Metanephros (tissue), 2 donors: ENCODE measurements around the gene IGF1R. TPM values are rescaled to one million over a fixed set of nuclear protein-coding genes. Genes with fewer than 3 reads are reported as not detected.

ENCODE experiments used
- small RNA-seq: library from RNA; depleted of rRNA; stranded (forward); fragments of <200 nt; gene quantifications from one replicate; pipeline ENCODE3, GENCODE V24; 2014; ENCODE audit warnings: low replicate concordance
- total RNA-seq: library from RNA; depleted of rRNA; stranded (reverse); fragments of >200 nt; gene quantifications from one replicate; pipeline ENCODE4 v1.2.3, GENCODE V29; 2014

IGF1R gene
- 87.6 TPM for total RNA-seq

DNA sequence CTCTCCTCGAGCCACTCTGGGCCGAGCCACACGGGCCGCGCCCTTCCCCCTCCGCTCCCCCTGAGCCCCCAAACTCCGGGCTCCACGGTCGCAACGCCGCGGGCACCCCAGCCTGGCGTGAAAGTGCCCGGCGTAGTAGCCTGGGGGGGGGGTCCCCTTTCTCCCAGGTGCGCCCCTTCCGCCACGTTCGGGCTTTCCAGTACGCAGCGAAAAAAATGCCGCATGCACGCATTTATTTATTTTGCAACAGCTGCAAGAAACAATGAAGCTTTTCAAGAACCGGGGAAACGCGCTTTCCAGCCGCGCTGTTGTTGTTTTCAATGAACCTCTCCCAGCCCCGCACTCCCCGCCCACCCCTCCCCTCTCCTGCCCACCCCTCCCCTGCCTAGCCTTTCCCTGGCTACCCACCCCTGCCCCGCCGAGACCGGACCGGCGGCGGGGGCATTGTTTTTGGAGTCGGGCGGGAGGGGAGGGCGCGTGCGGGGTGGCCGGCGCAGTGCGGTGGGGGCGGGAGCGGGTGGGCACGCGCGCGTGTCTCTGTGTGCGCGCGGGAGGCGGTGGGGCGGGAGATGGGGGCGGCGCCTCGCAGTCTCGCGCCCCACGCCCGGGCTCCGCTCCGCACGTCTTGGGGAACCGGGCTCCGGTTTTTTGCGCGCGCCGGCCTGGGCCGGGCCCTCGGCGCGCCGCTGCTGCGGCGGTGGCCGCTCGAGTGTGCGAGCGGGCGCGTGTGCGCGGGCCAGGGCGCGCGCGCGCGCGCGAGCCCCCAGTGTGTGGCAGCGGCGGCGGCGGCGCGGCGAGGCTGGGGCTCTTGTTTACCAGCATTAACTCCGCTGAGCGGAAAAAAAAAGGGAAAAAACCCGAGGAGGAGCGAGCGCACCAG, at the start of gene IGF1R:
Gene IGF1R, plus strand, starts transcription at position 766 of the 880 bp plus-strand sequence. CDS start 1,043 bp downstream, outside the sequence.

Small RNA genes lying within 50 kb of the gene (small RNA-seq; reads per million reads assigned to genes)
- gene MIR4714, result not detected
